HL-60 (cell line): ENCODE measurements around the gene PLCB1.

Experiments
- DNase-seq, 2 experiments: peaks; one replicate each; pipeline ENCODE4 v3.0.0-alpha.2; 2010 to 2020; ENCODE audit warnings: low read depth in 1 of 2, low spot score in 1 of 2
- H3K27ac ChIP-seq: fragments of 250-450 bp; sonication (Bioruptor Pico); replicated peaks from 2 replicates; pipeline ENCODE4 v1.5.1; 2020; ENCODE audit warnings: mild to moderate bottlenecking, moderate library complexity
- H3K27me3 ChIP-seq: fragments of 250-450 bp; sonication (Bioruptor Pico); 2 replicates; pipeline ENCODE4 v1.5.1; 2021; ENCODE audit warnings: mild to moderate bottlenecking, moderate library complexity; ENCODE audit not compliant: insufficient read depth, poor library complexity, severe bottlenecking
- H3K4me3 ChIP-seq: replicated peaks from 2 replicates; pipeline ENCODE4 v1.5.1; 2011; ENCODE audit warnings: mild to moderate bottlenecking, control low read depth, low read length; ENCODE audit not compliant: insufficient read depth
- CTCF ChIP-seq: IDR thresholded peaks from one replicate; pipeline ENCODE4 v1.5.1; 2011; ENCODE audit warnings: low read length, control low read depth, inconsistent platforms; ENCODE audit not compliant: insufficient read depth
- GABPA ChIP-seq: IDR thresholded peaks from 2 replicates; pipeline ENCODE4 v1.6.1; 2012; ENCODE audit warnings: low read depth
- POLR2AphosphoS5 ChIP-seq: IDR thresholded peaks from 2 replicates; pipeline ENCODE4 v1.6.1; 2012; ENCODE audit warnings: low read depth
- REST ChIP-seq: IDR thresholded peaks from 2 replicates; pipeline ENCODE4 v1.6.1; 2012; ENCODE audit warnings: low read depth; ENCODE audit not compliant: insufficient replicate concordance
- SPI1 ChIP-seq: IDR thresholded peaks from 2 replicates; pipeline ENCODE4 v1.6.1; 2012; ENCODE audit warnings: low read depth, mild to moderate bottlenecking, borderline replicate concordance

Gene PLCB1

GRCh38 chr20:8536262-8536618 lies 404.2 kb downstream of the PLCB1 start:
- TF ChIP-seq POLR2AphosphoS5: no peak
- TF ChIP-seq SPI1: no peak
- no peak for TF ChIP-seq GABPA
- TF ChIP-seq REST: no peak
- TF ChIP-seq CTCF: no peak
- no peaks in the 10 kb centered on the region for H3K27me3 ChIP-seq
- H3K4me3 ChIP-seq: no peak overlapping the region
- DNase-seq: no peak
- H3K27ac ChIP-seq: no peak overlapping the region

- no peak for DNase-seq
- Histone ChIP-seq H3K27ac (no peak overlapping the region), H3K4me3 (no peak overlapping the region), H3K27me3 (no peaks in the 10 kb centered on the region)
- TF ChIP-seq SPI1: no peak
- no peak for TF ChIP-seq REST
- no peak for TF ChIP-seq CTCF
- no peak for TF ChIP-seq POLR2AphosphoS5
- no peak for TF ChIP-seq GABPA
Observed at GRCh38 chr20:8540466-8540865, 408.4 kb downstream of the PLCB1 start.

GRCh38 chr20:8542110-8542486 lies 410.0 kb downstream of the PLCB1 start:
- no peak for DNase-seq
- no peak overlapping the region for H3K27ac ChIP-seq
- TF ChIP-seq POLR2AphosphoS5 (no peak), GABPA (no peak), CTCF (no peak), REST (no peak), SPI1 (no peak)
- H3K4me3 ChIP-seq: no peak overlapping the region
- H3K27me3 ChIP-seq: no peaks in the 10 kb centered on the region
